HG02610 (cell line): Measurements from ENCODE around the gene HOXB2.

Experiments
- ATAC-seq: cut with Tn5 transposase; IDR thresholded peaks from one replicate; pipeline ENCODE4 v1.9.1; 2021; ENCODE audit warnings: mild to moderate bottlenecking, moderate library complexity; ENCODE audit not compliant: unreplicated experiment

Gene HOXB2

DNA sequence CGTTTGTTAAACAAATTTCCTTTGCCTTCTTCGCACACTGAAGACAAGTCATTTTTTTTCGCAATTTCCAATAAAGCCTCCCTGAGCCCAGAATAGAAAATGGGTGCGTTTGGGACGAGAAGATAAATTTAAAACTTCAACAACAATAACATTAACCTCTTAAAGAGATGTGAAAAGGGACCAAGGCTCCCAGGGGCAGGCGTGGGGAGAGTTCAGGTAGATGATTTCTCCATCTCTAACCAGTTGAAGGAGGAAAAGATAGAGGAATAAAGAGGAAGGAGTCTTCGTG, 34.5 kb upstream of the HOXB2 start:
- no peak for ATAC-seq

DNA sequence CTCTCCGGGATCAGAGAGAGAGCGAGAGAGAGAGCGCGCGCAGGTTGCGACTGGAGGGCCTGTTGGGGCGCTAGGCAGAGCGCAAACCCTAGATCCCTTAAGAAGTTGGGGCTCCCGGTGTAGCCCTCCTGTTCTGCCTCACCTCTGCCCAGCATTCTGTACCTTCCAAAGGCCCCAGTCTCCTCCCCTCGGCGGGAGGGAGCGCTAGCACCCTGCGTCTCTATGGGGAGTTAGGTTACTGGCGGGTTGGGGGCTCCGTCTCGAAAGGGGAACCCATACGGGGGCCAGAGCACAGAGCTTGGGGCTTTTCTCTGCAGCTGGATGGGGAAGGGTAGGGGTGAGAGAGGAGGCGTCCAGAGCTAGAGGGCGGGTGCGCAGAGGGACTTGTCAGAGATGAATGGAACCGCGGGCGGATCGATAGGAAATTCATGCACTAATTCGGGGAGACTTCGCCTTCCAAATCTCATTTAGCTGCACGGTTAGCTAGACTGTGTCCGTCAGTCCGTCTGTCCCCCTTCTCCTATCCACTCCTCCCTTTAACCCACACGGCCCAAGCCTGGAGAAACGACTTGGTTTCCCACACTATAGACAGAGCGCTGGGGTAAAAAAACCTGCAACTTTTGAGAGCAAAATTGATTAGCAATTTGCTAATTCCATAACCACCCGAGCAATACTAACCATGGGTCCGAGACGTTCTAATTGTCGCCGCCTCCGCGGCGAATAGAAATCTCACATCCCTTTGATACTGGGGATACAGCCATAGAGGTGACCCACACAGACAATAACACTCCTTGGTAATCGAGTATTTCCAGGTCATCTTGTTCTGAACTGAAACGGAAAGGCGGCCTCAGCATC, 33.9 kb upstream of the HOXB2 start:
- ATAC-seq: no peak

- ATAC-seq: no peak
Measured at GRCh38 chr17:48577946-48578615, 33.2 kb upstream of the HOXB2 start, which contains the start of gene HOXB4. Gene HOXB4, minus strand, starts transcription at chr17:48578350. Its CDS starts 31 bp downstream, at chr17:48578319.

DNA sequence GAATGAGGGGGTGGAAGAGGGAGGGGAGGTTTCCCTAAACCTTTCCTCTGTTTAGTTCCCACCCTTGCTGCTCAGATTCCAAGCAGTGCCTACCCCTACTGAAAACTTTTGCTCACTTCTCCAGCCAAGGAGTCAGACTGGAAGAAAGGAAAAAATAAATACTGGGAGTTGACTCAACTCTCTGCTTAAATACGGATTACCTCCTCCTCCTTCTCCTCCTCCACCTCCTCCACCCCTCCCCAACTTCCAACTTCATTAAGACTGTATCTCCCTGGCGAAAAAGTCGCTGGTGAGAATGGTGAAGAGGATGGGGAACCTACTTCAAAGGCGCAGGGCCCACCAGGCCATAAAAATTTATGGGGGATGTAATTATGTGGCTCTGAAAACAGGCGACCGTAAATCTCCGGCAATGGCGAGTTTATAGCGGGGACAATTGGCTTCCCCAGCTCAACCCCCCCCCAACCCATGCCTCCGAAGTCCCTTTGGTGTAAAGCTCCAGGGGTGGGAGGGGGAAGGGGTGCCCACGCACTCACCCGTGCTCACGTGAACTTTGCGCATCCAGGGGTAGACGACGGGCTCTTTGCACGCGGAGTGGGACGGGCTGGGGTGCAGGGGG, 32.5 kb upstream of the HOXB2 start:
- no peak for ATAC-seq

DNA sequence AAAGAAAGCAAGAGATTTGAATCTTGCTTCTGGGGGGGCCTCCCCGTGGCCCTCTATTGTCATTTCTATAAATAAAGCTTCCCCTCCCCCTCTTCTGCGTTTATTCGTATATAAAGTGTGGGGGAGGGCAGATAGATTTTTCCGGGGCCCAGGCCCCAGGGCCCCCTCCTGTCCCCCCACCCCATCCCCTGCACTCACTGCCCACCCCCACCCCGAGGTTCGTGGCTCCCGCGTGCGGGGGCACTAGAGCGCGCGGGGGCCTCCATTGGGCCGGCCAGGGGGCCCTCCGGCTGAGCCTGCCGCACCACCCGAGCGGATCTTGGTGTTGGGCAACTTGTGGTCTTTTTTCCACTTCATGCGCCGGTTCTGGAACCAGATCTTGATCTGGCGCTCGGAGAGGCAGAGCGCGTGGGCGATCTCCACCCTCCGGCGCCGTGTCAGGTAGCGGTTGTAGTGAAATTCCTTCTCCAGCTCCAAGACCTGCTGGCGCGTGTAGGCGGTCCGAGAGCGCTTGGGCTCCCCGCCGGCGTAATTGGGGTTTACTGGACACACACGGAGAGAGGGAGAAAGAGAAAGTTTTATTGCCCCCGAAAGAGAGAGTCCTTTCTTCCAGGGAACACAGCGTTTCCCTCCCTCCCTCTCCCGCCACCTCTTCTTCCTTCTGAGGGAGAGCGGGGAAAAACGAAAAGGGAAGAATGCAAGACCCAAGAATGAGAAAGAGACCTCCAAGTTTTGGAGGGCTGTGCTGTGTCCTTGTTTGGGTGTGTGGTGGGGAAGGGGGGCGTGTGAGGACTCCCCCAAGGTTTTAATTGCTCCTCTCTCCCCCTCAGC, 31.8 kb upstream of the HOXB2 start:
- no peak for ATAC-seq

DNA sequence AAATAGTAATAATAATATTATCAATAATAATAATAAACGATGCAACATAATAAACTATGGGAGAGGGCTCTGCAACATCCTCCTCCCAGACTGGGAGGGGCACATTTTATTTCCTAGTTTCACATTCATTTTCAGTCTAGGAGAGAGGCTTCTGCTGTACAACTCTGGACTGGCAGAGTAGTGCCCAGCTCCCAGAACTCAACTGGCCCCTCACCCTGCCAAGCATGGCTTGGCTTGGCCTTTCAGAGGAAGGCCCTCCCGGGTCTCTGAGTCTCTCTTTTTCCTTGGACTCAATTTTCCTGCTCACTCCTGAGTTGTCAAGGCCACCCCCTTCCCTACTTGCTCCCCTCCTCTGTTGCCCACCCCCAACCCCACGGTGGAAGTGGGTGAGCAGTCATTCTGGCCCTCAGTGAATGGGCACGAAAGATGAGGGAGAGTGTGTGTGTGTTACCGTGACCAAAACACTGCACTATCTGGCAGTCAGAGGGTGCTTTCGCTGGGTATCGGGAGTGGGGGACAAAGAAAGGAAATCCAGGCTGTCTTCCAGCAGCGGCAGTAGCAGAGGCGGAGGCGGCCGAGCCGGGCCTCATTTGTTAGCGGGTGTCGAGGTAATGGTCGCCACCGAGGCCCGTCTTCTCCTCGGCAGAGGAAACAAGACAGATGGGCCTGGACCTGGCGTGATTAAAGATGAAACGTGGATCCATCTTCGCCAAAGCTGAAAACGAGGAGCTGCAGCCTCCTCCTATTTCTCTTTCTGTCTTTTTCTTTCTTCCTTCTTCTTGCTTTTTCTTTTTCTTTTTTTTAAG, 31.0 kb upstream of the HOXB2 start:
- no peak for ATAC-seq

DNA sequence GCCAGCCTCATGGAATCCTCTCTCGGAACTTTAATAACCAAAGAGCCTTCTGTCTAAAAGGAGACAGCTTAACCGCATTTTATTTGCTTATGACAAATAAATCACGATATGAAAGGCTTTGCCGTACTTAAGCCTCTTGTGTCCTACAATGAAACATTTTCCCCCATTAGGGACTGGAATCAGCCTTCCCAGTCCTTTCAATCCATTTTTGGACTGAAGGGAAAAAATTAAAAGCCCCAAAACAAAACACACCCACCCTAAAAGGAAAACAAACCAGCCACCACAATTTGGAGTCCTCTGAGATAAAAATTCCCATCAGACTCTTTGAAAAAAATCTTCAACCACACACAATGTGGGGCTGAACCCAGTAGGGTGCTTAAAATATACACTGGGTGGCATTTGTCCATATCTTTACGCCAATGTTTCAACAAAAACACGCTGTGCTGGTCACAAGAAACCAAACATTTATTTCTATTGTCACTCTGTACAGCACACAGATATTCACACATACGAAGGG, 30.2 kb upstream of the HOXB2 start:
- no peak for ATAC-seq

DNA sequence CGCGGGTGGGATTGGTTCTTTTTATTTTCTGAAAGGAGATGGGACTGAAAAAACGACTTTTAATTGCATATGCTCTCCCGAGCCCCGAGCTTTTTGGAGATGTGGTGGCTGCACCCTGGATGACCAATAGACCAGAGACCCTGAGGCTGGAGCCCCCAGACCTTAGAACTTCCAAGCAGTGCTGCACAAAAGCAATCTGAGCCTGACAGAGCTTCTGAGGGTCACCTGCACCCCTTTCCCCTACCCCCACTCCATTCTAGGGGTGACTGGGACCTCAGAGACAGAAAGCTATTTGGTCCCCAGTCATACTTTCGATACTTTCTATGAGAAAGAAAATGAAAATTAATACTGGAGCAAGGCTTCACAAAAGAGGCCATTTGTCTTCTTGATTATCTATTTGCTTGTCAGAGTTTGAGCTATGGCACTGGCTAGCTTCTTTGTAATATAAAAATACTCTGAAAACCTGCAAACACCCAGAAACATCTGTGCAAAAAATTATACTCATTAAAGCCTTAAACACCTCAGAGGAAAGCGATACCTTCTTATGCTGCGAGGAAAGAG, 29.7 kb upstream of the HOXB2 start:
- ATAC-seq: no peak

DNA sequence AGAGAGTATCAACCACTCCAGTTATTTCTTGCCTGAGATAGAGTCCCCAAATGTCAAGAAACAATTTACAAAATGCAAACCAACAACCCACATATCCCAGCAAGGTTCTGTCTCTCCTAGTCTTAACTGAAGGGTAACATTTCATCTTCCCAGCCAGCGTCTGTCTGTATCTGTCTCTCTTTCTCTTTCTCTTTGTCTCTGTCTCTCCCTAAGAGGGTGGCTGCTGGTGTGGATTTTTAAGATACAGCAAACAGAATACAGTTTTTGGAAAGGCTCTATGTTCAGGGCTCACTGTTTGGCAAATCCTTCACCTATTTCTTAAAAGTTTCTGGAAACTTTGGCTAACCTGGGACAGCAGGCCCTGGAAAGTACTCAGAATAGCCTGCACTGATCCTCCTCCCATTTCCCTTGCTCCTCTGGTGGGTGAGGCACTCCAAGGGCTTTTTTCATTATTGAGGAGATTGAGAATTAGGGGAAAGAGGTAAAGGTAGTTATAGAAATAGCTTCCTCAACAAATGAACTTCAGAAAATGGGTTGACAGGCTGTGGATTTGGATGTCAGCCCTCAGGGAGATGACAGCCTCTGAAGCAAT, 27.0 kb upstream of the HOXB2 start:
- ATAC-seq: no peak

GRCh38 chr17:48571024-48571818, 26.3 kb upstream of the HOXB2 start:
- ATAC-seq: no peak

DNA sequence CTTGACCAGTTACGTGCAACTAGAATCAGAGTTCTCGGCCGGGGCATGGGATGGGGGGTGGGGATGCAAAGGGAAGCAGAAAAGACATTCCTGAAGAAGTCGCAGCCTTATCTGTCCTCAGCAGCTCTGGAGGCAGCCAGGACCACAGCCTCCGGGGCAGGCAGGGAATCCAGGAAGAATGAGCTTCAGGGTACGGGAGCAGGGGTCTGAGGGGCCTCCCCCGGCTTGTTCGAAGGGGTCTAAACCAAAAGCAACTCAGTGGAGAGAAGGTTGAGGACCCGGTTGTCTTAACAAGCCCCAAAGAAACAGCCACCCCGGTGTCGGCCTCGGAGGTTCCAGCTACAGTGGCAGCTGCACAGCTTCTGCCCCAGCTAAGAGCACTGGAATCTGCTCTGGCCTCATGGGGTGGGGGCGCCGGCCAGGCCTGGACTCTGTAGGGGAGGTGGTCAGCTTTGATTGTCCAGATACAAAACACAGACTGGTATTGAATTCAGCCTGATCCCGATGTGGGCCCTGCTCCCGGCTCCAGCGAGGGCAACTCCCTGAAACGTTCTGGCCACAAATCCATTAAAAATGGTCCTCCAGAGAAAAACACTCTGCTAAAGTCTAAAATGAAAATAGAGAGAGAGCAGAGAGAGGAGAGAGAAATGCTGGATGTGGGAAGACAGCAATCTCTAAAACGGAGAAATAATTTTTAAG, 25.6 kb upstream of the HOXB2 start:
- no peak for ATAC-seq

- no peak for ATAC-seq
Measured at GRCh38 chr17:48569674-48570324, 24.9 kb upstream of the HOXB2 start.

GRCh38 chr17:48569240-48569582, 24.3 kb upstream of the HOXB2 start:
- no peak for ATAC-seq

DNA sequence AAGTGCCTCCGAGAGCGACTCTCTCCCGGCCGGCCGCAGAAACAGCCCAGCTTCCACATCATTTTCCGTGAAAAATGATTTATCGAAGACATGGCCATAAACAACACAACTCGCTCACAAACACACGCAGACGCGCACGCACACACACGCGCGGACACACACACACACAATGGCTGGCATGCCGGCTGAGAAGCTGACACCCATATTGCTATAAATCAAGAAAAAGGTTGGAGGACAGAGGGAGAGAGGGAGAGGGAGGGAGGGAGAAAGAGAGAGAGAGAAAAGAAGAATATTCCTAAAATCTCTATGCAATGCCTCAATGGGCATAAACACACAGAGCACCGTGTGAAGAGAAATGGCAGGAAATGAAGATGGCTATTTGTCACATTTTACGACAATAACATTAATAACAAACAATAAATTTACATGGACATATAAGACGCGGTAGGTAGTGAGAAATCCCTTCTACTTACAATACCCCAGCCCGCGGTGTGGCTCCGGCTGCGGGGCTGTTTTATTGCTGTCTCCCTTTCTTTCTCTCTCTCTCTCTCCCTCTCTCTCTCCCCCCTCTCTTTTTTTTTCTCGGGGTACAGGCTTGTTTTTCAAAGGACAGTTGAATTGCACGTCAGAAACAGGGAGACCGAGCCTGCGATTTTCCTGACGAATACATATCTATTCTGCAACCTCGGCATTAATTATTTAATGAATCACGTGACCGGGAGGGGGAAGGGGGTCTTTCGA, 23.8 kb upstream of the HOXB2 start:
- ATAC-seq: no peak

DNA sequence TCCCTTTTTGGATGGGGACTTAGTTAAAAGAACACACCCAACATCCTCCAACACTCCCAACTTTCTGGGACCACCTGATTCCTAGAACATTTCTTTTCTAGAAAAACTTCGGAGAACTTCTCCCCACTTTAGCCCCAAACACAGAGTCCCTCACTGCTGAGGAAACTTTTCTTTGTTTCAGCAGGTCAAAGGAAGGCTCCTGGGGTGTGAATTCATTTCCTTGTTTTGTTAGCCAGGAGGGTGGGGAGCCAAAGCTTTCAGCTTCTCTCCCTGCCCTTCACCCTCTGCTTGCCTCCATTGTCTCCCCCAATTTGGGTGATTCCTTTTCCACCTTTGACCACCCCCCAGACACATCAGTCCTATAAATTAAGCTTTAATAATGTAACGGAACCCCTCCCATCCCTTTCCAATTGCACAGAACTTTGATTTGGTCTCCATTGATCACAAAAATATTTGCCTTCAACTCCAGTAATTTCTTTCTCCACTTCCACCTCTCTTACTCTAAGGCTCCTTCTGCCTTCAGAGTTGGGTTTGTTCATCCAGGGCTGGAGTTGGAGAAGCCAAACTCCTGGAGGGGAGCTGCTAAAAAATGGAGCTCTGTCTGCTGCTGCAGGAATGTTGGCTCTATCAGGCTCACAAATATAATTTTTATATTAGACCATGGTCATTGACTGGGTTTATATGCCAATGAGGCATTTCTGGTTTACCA, 22.9 kb upstream of the HOXB2 start:
- no peak for ATAC-seq

DNA sequence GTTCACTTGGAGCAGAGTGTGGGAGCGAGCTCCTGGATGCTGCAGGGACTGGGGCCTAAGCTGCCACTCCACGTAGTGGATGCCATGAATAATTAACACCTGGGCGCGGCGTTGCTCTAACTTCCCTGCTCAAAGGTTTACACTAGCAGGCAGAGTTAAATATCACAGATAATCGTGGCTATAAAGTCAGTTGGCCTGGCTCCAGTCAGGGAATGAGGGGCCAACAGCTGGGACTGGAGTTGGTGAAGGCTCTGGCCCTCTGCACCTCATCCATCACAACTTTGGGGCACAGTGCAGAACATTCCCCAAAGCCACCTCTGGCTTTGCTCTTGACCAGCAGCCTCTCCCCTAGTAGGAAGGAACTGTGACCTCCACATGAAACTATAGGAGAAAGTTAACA, 22.3 kb upstream of the HOXB2 start:
- no peak for ATAC-seq
